Measurements from ENCODE around the gene LACTB. TPM values are rescaled to one million over a fixed set of nuclear protein-coding genes. Genes with fewer than 3 reads are reported as not detected.

The LACTB gene
- total and polyA plus RNA-seq, 2 of the 13 experiments (the other 11 are each of a cell fraction or from before 2014, with no cell fraction given) = 14.8 to 23.0 TPM

GRCh38 chr15:63122002-63122875 is 578 bp downstream of the LACTB start (continued):
- peak; percentile 54; the same call in 1 of the 2 replicates for TF ChIP-seq NR2C2 (CRISPR knock-in tag; IDR thresholded peaks at IDR 0.05; ENCODE audit: borderline replicate concordance)

- ATAC-seq = no peak
- BruUV-seq (replicated peaks) = no TSS peak
- H3K27ac ChIP-seq (ENCODE audit: extremely low read length, insufficient read depth, low read length) = no peak overlapping the region
- CTCF ChIA-PET (ENCODE audit: low intra/inter-chr PET ratio, low total read pairs) = no interaction called here
- no peak overlapping the region for H3K4me3 ChIP-seq (replicated peaks in 1 of 3; ENCODE audit: insufficient read depth in 1 of 3, low read depth in 2 of 3, low read length in 3 of 3)
- no peak overlapping the region for H3K9ac ChIP-seq (ENCODE audit: insufficient read depth, low read depth, low read length)
- intact Hi-C loops (cut with micrococcal nuclease; ENCODE audit: unreplicated experiment) (no loop called here), in situ Hi-C loops (cut with HindIII; ENCODE audit: extremely low pct_ligation_motif_present, low pct_unique_long_range_greater_than_20kb) (no loop called here)
- H4K20me1 ChIP-seq (ENCODE audit: insufficient read depth, low read length) = no peaks in the 10 kb centered on the region
- no peak overlapping the region for H2AFZ ChIP-seq (ENCODE audit: low read length)
- FAIRE-seq = no peak
- WGBS (ENCODE audit: low lambda C conversion rate) = 98% methylated on average over 9 of the region's 9 CpGs
- TF ChIP-seq GFI1 (CRISPR knock-in tag; IDR thresholded peaks at IDR 0.05; ENCODE audit: borderline replicate concordance) (no peak), SRSF4 (IDR thresholded peaks at IDR 0.05; ENCODE audit: low read depth, low read length, poor library complexity, severe bottlenecking) (no peak)
- no peak for DNase-seq (ENCODE audit: low spot score)
- H3K9me3 ChIP-seq (ENCODE audit: low read length) = peaks cover 4% of the 10 kb centered on the region; the same call in 1 of the 2 replicates
- peaks cover 5 to 18% of the 10 kb centered on the region in 2 experiments; a peak in 4 of 5 replicates for H3K36me3 ChIP-seq (replicated peaks in 1 of 2; ENCODE audit: control insufficient read depth in 1 of 2, insufficient read depth in 2 of 2, low read length in 2 of 2)
- H3K4me1 ChIP-seq (ENCODE audit: insufficient read depth, low read length) = peaks cover 16% of the 10 kb centered on the region
- POLR2A ChIA-PET = interaction anchor here (1.1 kb wide), 1 partner anchor 33 kb away, joined by 3 read pairs; the partner anchor contains the start of gene RPS27L
- no peaks in the 10 kb centered on the region for H3K27me3 ChIP-seq (ENCODE audit: control insufficient read depth in 1 of 2, insufficient read depth in 2 of 2, low read length in 2 of 2)
- peaks cover 4% of the 10 kb centered on the region for H3K79me2 ChIP-seq (ENCODE audit: insufficient read depth, low read length)
- H3K4me2 ChIP-seq (ENCODE audit: low read depth, low read length) = no peak overlapping the region
These were observed 2.8 kb downstream of the LACTB start for GRCh38 chr15:63124506-63124905.

GRCh38 chr15:63126726-63127125 is 5.1 kb downstream of the LACTB start:
- no peak overlapping the region for H3K4me3 ChIP-seq (replicated peaks in 1 of 3; ENCODE audit: insufficient read depth in 1 of 3, low read depth in 2 of 3, low read length in 3 of 3)
- peak; percentile 79 for TF ChIP-seq MAFF (IDR thresholded peaks at IDR 0.05; ENCODE audit: low read depth, low read length)
- no peak for TF ChIP-seq ZNF746 (CRISPR knock-in tag; IDR thresholded peaks at IDR 0.05)
- peak; percentile 66 to 88 for TF ChIP-seq MAFK (conservative IDR thresholded peaks at IDR 0.05 in 1 of 2, IDR thresholded peaks at IDR 0.05 in 1 of 2; ENCODE audit: low read length in 2 of 2)
- WGBS (ENCODE audit: low lambda C conversion rate) = 95% methylated on average over 3 of the region's 3 CpGs
- no peak overlapping the region for H2AFZ ChIP-seq (ENCODE audit: low read length)
- H4K20me1 ChIP-seq (ENCODE audit: insufficient read depth, low read length) = no peaks in the 10 kb centered on the region
- no peaks in the 10 kb centered on the region for H3K9me3 ChIP-seq (ENCODE audit: low read length)
- peaks cover 5 to 26% of the 10 kb centered on the region in 2 experiments; a peak in 4 of 5 replicates for H3K36me3 ChIP-seq (replicated peaks in 1 of 2; ENCODE audit: control insufficient read depth in 1 of 2, insufficient read depth in 2 of 2, low read length in 2 of 2)
- CTCF ChIA-PET (ENCODE audit: low intra/inter-chr PET ratio, low total read pairs) = no interaction called here
- H3K27me3 ChIP-seq (ENCODE audit: control insufficient read depth in 1 of 2, insufficient read depth in 2 of 2, low read length in 2 of 2) = no peaks in the 10 kb centered on the region
- H3K4me2 ChIP-seq (ENCODE audit: low read depth, low read length) = no peak overlapping the region
- in situ Hi-C loops (cut with HindIII; ENCODE audit: extremely low pct_ligation_motif_present, low pct_unique_long_range_greater_than_20kb) = no loop called here
- no peak for DNase-seq (ENCODE audit: low spot score)
- POLR2A ChIA-PET = no interaction called here
- H3K79me2 ChIP-seq (ENCODE audit: insufficient read depth, low read length) = peaks cover 4% of the 10 kb centered on the region
- H3K9ac ChIP-seq (ENCODE audit: insufficient read depth, low read depth, low read length) = no peak overlapping the region
- H3K27ac ChIP-seq (ENCODE audit: extremely low read length, insufficient read depth, low read length) = no peak overlapping the region
- H3K4me1 ChIP-seq (ENCODE audit: insufficient read depth, low read length) = no peaks in the 10 kb centered on the region
- ATAC-seq = no peak
- FAIRE-seq = no peak
- intact Hi-C loops (cut with micrococcal nuclease; ENCODE audit: unreplicated experiment) = no loop called here
- no TSS peak for BruUV-seq (replicated peaks)

Measured in HepG2 (cell line).